K562 (cell line): Measurements from ENCODE around the gene NEUROD4. TPM values are rescaled to one million over a fixed set of nuclear protein-coding genes. Genes with fewer than 3 reads are reported as not detected.

ENCODE experiments used
- ATAC-seq: fragments of 200-7000 bp; cut with Tn5 transposase; 3 replicates; pipeline ENCODE4 v1.9.1; 2020; ENCODE audit warnings: moderate library complexity
- BruUV-seq: library from RNA; stranded (reverse); fragments of 400-500 nt; replicated peaks from 2 replicates; lab custom pipeline; 2021; lab: Mats Ljungman, UMichigan
- CTCF ChIA-PET: fragments of 300-600 bp; formaldehyde crosslinking; extraction: SDS; loops from one replicate; lab custom pipeline; 2021; ENCODE audit warnings: low intra/inter-chr PET ratio; lab: Yijun Ruan, JAX
- POLR2A ChIA-PET: fragments of 300-600, 350-650 bp; sonication (Branson Sonifier 250); formaldehyde crosslinking; extraction: SDS; loops from one replicate; lab custom pipeline; 2021; ENCODE audit warnings: antibody characterized with exemption, inconsistent platforms; lab: Yijun Ruan, JAX
- DNase-seq, 4 experiments: peaks; one replicate each; pipeline versions ENCODE4 v3.0.0 to v3.0.0-alpha.2; 2011 to 2018; ENCODE audit warnings: low spot score in 3 of 4, mixed read lengths in 3 of 4; ENCODE audit errors: extremely low read depth in 1 of 4
- FAIRE-seq: peaks from 2 replicates; lab custom pipeline; 2011; peaks lifted over from hg19 to GRCh38; lab: Jason Lieb, UNC
- H2AFZ ChIP-seq: 2 replicates; pipeline ENCODE4 v1.6.0; 2011; ENCODE audit warnings: low read depth, low read length, control low read depth, inconsistent platforms
- H3K27ac ChIP-seq: fragments of 200-600 bp; 3 replicates; pipeline ENCODE4 v1.8.0; 2011; ENCODE audit warnings: low read depth, mild to moderate bottlenecking, control low read depth, inconsistent platforms, low read length, moderate library complexity, mixed read lengths; ENCODE audit errors: extremely low read depth
- H3K27me3 ChIP-seq, 2 experiments: fragments of 300-600 bp in 1 of 2; 2 replicates in 1 of 2; 3 replicates in 1 of 2; pipeline versions ENCODE4 v1.6.0 to v1.8.0; 2011; ENCODE audit warnings: inconsistent platforms in 2 of 2, low read length in 2 of 2, mild to moderate bottlenecking in 1 of 2, mixed read lengths in 1 of 2, moderate library complexity in 1 of 2; ENCODE audit not compliant: control insufficient read depth in 2 of 2, insufficient read depth in 2 of 2
- H3K36me3 ChIP-seq: fragments of 300-600 bp; 3 replicates; pipeline ENCODE4 v1.8.0; 2011; ENCODE audit warnings: mild to moderate bottlenecking, low read length, inconsistent platforms; ENCODE audit not compliant: control insufficient read depth, insufficient read depth
- H3K4me1 ChIP-seq, 2 experiments: fragments of 200-600 bp in 1 of 2; replicated peaks in 1 of 2; 2 replicates in 1 of 2; 3 replicates in 1 of 2; pipeline versions ENCODE4 v1.5.1 to v1.8.0; 2011; ENCODE audit warnings: inconsistent platforms in 2 of 2, low read length in 2 of 2, mild to moderate bottlenecking in 1 of 2, mixed read lengths in 1 of 2, moderate library complexity in 1 of 2; ENCODE audit not compliant: control insufficient read depth in 2 of 2, insufficient read depth in 2 of 2
- H3K4me2 ChIP-seq: 2 replicates; pipeline ENCODE4 v1.6.1; 2011; ENCODE audit warnings: low read length, control low read depth, inconsistent platforms, mixed read lengths; ENCODE audit not compliant: insufficient read depth
- H3K4me3 ChIP-seq: fragments of 200-600 bp; sonication (generic), shearing (Covaris generic); 2 replicates; pipeline ENCODE4 v1.5.1; 2016; ENCODE audit warnings: control low read depth, inconsistent platforms
- H3K79me2 ChIP-seq: fragments of 200-600 bp; 3 replicates; pipeline ENCODE4 v1.8.0; 2011; ENCODE audit warnings: low read length, inconsistent platforms; ENCODE audit not compliant: control insufficient read depth, insufficient read depth
- H3K9ac ChIP-seq, 2 experiments: 2 replicates each; pipeline versions ENCODE4 v1.6.0 to v1.6.1; 2011; ENCODE audit warnings: low read depth in 2 of 2, low read length in 2 of 2, control low read depth in 1 of 2, inconsistent platforms in 1 of 2, mild to moderate bottlenecking in 1 of 2, mixed read lengths in 1 of 2; ENCODE audit not compliant: insufficient read depth in 1 of 2
- H3K9me1 ChIP-seq: one replicate; pipeline ENCODE4 v1.6.0; 2011; ENCODE audit warnings: inconsistent platforms, mild to moderate bottlenecking, low read length, moderate library complexity; ENCODE audit not compliant: control insufficient read depth, insufficient read depth
- H3K9me3 ChIP-seq: replicated peaks from 2 replicates; pipeline ENCODE4 v1.5.1; 2011; ENCODE audit warnings: low read depth, low read length, inconsistent platforms; ENCODE audit not compliant: control insufficient read depth, insufficient read depth
- H4K20me1 ChIP-seq: replicated peaks from 2 replicates; pipeline ENCODE4 v1.6.1; 2011; ENCODE audit warnings: low read length, inconsistent platforms, mixed read lengths; ENCODE audit not compliant: control insufficient read depth, insufficient read depth
- CEBPB ChIP-seq: fragments of 450-650 bp; IDR thresholded peaks from 2 replicates; pipeline ENCODE4 v1.6.1; 2016; ENCODE audit warnings: missing genetic modification characterization, missing compliant biosample characterization
- CEBPG ChIP-seq, 3 experiments: fragments of 200-800 bp in 1 of 3; sonication (Bioruptor generic) in 1 of 3; sonication (generic) in 1 of 3; formaldehyde crosslinking in 1 of 3; IDR thresholded peaks in 2 of 3; conservative IDR thresholded peaks in 1 of 3; 2 replicates each; pipeline versions ENCODE4 v1.6.1 to v1.8.0; 2016 to 2022; ENCODE audit warnings: missing compliant biosample characterization in 2 of 3, missing genetic modification characterization in 2 of 3, mild to moderate bottlenecking in 1 of 3, missing genetic modification reagents in 1 of 3
- RBFOX2 ChIP-seq: fragments of 200-400 bp; formaldehyde crosslinking; IDR thresholded peaks from 2 replicates; pipeline ENCODE4 v1.6.1; 2017; ENCODE audit warnings: low read depth, mild to moderate bottlenecking, low read length, moderate library complexity
- SUPT5H ChIP-seq: fragments of 450-650 bp; IDR thresholded peaks from 2 replicates; pipeline ENCODE4 v1.6.1; 2016
- ZNF589 ChIP-seq: fragments of 200-800 bp; sonication (Bioruptor generic); IDR thresholded peaks from 2 replicates; pipeline ENCODE4 v1.6.1; 2016; ENCODE audit warnings: low read depth, missing genetic modification characterization, missing compliant biosample characterization
- WGBS: fragments of 100-300 bp; shearing (Covaris generic); methylation state at CpG from one replicate; pipeline ENCODE4 v1.1.6; 2016; ENCODE audit warnings: low coverage, mixed read lengths; ENCODE audit not compliant: insufficient coverage; ENCODE audit errors: missing lambda C conversion rate; 5-methylcytosine and 5-hydroxymethylcytosine counted together
- in situ Hi-C: fragments of 300-500 bp; cut with MboI; formaldehyde crosslinking; loops from 4 replicates; pipeline ENCODE4 v1.15.0; 2018; ENCODE audit warnings: inconsistent platforms, mixed read lengths
- intact Hi-C: fragments of 100-400 bp; cut with micrococcal nuclease; formaldehyde crosslinking; loops from 2 replicates; pipeline ENCODE4 v1.14.2; 2022
- polyA plus RNA-seq, 8 experiments: library from polyadenylated mRNA; depleted of rRNA in 4 of 8; stranded (reverse) in 5 of 8; unstranded in 3 of 8; fragments of >200 nt; fragmentation: Nextera tagmentation in 2 of 8; fragmentation: Illumina TruSeq in 1 of 8; extraction: Ambion mirVana in 2 of 8; extraction: Trizol in 1 of 8; gene quantifications; 2 replicates each; pipeline versions ENCODE4 v1.2.1 to v1.2.3, GENCODE V29; 2011 to 2014; ENCODE audit warnings: inconsistent platforms in 1 of 8, missing spikeins in 1 of 8
- total RNA-seq, 7 experiments: library from RNA; depleted of rRNA in 6 of 7; stranded (reverse); fragments of >200 nt in 6 of 7; fragmentation: Illumina TruSeq in 2 of 7; extraction: Trizol in 2 of 7; gene quantifications; 2 replicates each; pipeline versions ENCODE4 v1.2.1 to v1.2.3, GENCODE V29; 2011 to 2021; ENCODE audit warnings: low replicate concordance in 1 of 7
- TF ChIP-seq, protein P1 (sequence below): fragments of 450-650 bp; IDR thresholded peaks from 2 replicates; pipeline ENCODE4 v1.6.1; 2016; ENCODE audit warnings: low read depth, mild to moderate bottlenecking, moderate library complexity
- TF ChIP-seq, protein P2 (sequence below): fragments of 250-450 bp; sonication (Bioruptor Pico); IDR thresholded peaks from 2 replicates; pipeline ENCODE4 v1.5.0; 2021
- TF ChIP-seq, protein P3 (sequence below): IDR thresholded peaks from 3 replicates; pipeline ENCODE4 v1.6.1; 2011; ENCODE audit warnings: borderline replicate concordance, mild to moderate bottlenecking, moderate library complexity; ENCODE audit not compliant: insufficient read length; ENCODE audit errors: extremely low read depth

The NEUROD4 gene
- total and polyA plus RNA-seq, 9 of the 15 experiments (the other 6 are each of a cell fraction or from before 2014, with no cell fraction given) = not detected

DNA sequence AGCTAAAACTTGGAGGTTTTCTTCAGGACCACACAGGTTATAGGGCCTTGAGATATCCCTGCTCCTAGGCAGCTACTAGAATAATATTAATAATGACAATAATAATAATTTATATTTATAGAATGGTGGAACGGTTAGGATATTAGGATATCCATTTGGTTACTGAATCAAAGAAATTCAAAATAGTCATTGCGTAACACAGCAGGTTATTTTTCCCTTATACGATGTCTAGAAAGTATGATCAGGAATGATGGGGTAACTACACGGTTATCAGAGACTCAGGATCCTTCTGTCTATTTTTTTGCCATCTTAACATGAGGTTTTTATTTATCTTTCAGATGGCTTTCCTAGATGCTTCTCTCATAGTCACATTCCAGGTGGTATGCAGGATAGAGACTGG lies 39.0 kb downstream of the NEUROD4 start:
- no peaks in the 10 kb centered on the region for H3K79me2 ChIP-seq
- peaks cover 0 to 9% of the 10 kb centered on the region in 2 experiments; a peak in 2 of 5 replicates for H3K4me1 ChIP-seq
- no peak overlapping the region for H3K4me2 ChIP-seq
- H3K9me1 ChIP-seq = no peaks in the 10 kb centered on the region
- intact Hi-C loops = no loop called here
- no peak overlapping the region for H3K4me3 ChIP-seq
- no peaks in the 10 kb centered on the region for H3K36me3 ChIP-seq
- no TSS peak for BruUV-seq
- in situ Hi-C loops = no loop called here
- ChIA-PET CTCF (no interaction called here), POLR2A (no interaction called here)
- no peak for DNase-seq
- TF ChIP-seq, protein P1, sequence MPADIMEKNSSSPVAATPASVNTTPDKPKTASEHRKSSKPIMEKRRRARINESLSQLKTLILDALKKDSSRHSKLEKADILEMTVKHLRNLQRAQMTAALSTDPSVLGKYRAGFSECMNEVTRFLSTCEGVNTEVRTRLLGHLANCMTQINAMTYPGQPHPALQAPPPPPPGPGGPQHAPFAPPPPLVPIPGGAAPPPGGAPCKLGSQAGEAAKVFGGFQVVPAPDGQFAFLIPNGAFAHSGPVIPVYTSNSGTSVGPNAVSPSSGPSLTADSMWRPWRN = no peak
- no peak for TF ChIP-seq ZNF589
- TF ChIP-seq CEBPG (CRISPR knock-in tag; IDR thresholded peaks at IDR 0.05) = no peak
- peak; percentile 24 to 74; a peak in 2 of 4 replicates for TF ChIP-seq CEBPG (tag; conservative IDR thresholded peaks at IDR 0.05 in 1 of 2, IDR thresholded peaks at IDR 0.05 in 1 of 2)
- TF ChIP-seq, protein P2, sequence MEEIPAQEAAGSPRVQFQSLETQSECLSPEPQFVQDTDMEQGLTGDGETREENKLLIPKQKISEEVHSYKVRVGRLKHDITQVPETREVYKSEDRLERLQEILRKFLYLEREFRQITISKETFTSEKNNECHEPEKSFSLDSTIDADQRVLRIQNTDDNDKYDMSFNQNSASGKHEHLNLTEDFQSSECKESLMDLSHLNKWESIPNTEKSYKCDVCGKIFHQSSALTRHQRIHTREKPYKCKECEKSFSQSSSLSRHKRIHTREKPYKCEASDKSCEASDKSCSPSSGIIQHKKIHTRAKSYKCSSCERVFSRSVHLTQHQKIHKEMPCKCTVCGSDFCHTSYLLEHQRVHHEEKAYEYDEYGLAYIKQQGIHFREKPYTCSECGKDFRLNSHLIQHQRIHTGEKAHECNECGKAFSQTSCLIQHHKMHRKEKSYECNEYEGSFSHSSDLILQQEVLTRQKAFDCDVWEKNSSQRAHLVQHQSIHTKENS (CRISPR knock-in tag) = no peak
- no peak for TF ChIP-seq RBFOX2
- TF ChIP-seq CEBPB (tag) = peak; percentile 59
- TF ChIP-seq, protein P3, sequence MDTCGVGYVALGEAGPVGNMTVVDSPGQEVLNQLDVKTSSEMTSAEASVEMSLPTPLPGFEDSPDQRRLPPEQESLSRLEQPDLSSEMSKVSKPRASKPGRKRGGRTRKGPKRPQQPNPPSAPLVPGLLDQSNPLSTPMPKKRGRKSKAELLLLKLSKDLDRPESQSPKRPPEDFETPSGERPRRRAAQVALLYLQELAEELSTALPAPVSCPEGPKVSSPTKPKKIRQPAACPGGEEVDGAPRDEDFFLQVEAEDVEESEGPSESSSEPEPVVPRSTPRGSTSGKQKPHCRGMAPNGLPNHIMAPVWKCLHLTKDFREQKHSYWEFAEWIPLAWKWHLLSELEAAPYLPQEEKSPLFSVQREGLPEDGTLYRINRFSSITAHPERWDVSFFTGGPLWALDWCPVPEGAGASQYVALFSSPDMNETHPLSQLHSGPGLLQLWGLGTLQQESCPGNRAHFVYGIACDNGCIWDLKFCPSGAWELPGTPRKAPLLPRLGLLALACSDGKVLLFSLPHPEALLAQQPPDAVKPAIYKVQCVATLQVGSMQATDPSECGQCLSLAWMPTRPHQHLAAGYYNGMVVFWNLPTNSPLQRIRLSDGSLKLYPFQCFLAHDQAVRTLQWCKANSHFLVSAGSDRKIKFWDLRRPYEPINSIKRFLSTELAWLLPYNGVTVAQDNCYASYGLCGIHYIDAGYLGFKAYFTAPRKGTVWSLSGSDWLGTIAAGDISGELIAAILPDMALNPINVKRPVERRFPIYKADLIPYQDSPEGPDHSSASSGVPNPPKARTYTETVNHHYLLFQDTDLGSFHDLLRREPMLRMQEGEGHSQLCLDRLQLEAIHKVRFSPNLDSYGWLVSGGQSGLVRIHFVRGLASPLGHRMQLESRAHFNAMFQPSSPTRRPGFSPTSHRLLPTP = no peak
- no peak for TF ChIP-seq SUPT5H
- no peak overlapping the region for H3K9ac ChIP-seq
- FAIRE-seq = no peak
- no peak overlapping the region for H3K27ac ChIP-seq
- 0 out of 5 replicates have a peak, but pooled peaks cover 0 to 2% of the 10 kb centered on the region in 2 experiments for H3K27me3 ChIP-seq
- ATAC-seq = no peak
- H2AFZ ChIP-seq = no peak overlapping the region
- H4K20me1 ChIP-seq = no peaks in the 10 kb centered on the region
- no peaks in the 10 kb centered on the region for H3K9me3 ChIP-seq
- 52% methylated on average over 4 of the region's 4 CpGs for WGBS
